IMR-90 (cell line): Measurements from ENCODE around the gene ZNF362. TPM values are rescaled to one million over a fixed set of nuclear protein-coding genes. Genes with fewer than 3 reads are reported as not detected.

Experiments used
- ATAC-seq: fragments of 200-7000 bp; cut with Tn5 transposase; 2 replicates; pipeline ENCODE4 v1.9.1; 2020; ENCODE audit warnings: low read depth, mild to moderate bottlenecking, moderate library complexity
- BruUV-seq: library from RNA; stranded (reverse); fragments of 400-500 nt; replicated peaks from 2 replicates; lab custom pipeline; 2021; lab: Mats Ljungman, UMichigan
- CTCF ChIA-PET: fragments of 300-600 bp; formaldehyde crosslinking; extraction: SDS; loops from one replicate; lab custom pipeline; 2021; ENCODE audit warnings: antibody characterized with exemption; lab: Yijun Ruan, JAX
- POLR2A ChIA-PET: fragments of 300-600 bp; sonication (Branson Sonifier 250); formaldehyde crosslinking; loops from one replicate; lab custom pipeline; 2022; ENCODE audit warnings: antibody characterized with exemption; ENCODE audit not compliant: unreplicated experiment; lab: Charles Lee
- DNase-seq: peaks from one replicate; pipeline ENCODE4 v3.0.0; 2013
- H2AFZ ChIP-seq: replicated peaks from 2 replicates; pipeline ENCODE3; 2013; ENCODE audit warnings: low read length, mild to moderate bottlenecking; ENCODE audit not compliant: poor library complexity
- H2AK5ac ChIP-seq: 2 replicates; pipeline ENCODE4 v1.6.1; 2013; ENCODE audit warnings: low read depth, low read length, inconsistent platforms
- H2AK9ac ChIP-seq: replicated peaks from 2 replicates; pipeline ENCODE3; 2013; ENCODE audit warnings: mild to moderate bottlenecking, low read depth, low read length, moderate library complexity; ENCODE audit not compliant: poor library complexity
- H2BK120ac ChIP-seq: 2 replicates; pipeline ENCODE4 v1.6.1; 2013; ENCODE audit warnings: low read depth, low read length, inconsistent platforms
- H2BK15ac ChIP-seq: 3 replicates; pipeline ENCODE4 v1.6.1; 2013; ENCODE audit warnings: low read depth, low read length, inconsistent platforms
- H2BK20ac ChIP-seq: 2 replicates; pipeline ENCODE4 v1.6.1; 2013; ENCODE audit warnings: low read depth, mild to moderate bottlenecking, inconsistent platforms, low read length, moderate library complexity
- H2BK5ac ChIP-seq: 2 replicates; pipeline ENCODE4 v1.6.1; 2013; ENCODE audit warnings: mild to moderate bottlenecking, low read depth, low read length, inconsistent platforms; ENCODE audit not compliant: poor library complexity, severe bottlenecking
- H3K14ac ChIP-seq: replicated peaks from 2 replicates; pipeline ENCODE4 v1.6.1; 2013; ENCODE audit warnings: low read depth, low read length, inconsistent platforms
- H3K18ac ChIP-seq: 2 replicates; pipeline ENCODE4 v1.6.1; 2013; ENCODE audit warnings: low read depth, low read length, control low read depth
- H3K23ac ChIP-seq: 2 replicates; pipeline ENCODE4 v1.6.1; 2013; ENCODE audit warnings: low read depth, low read length, inconsistent platforms
- H3K27ac ChIP-seq: 2 replicates; pipeline ENCODE4 v1.5.1; 2013; ENCODE audit warnings: mild to moderate bottlenecking, control low read depth, low read length; ENCODE audit not compliant: insufficient read depth
- H3K27me3 ChIP-seq: 2 replicates; pipeline ENCODE4 v1.6.1; 2013; ENCODE audit warnings: low read length; ENCODE audit not compliant: control insufficient read depth, insufficient read depth
- H3K36me3 ChIP-seq: 2 replicates; pipeline ENCODE4 v1.6.1; 2013; ENCODE audit warnings: low read length, mixed read lengths; ENCODE audit not compliant: control insufficient read depth, insufficient read depth
- H3K4ac ChIP-seq: 2 replicates; pipeline ENCODE4 v1.6.1; 2013; ENCODE audit warnings: low read depth, low read length, inconsistent platforms
- H3K4me1 ChIP-seq: 2 replicates; pipeline ENCODE4 v1.6.1; 2013; ENCODE audit warnings: low read length, mixed read lengths; ENCODE audit not compliant: control insufficient read depth, insufficient read depth
- H3K4me2 ChIP-seq: 2 replicates; pipeline ENCODE4 v1.6.1; 2013; ENCODE audit warnings: low read depth, mild to moderate bottlenecking, control low read depth, low read length, moderate library complexity
- H3K4me3 ChIP-seq: 2 replicates; pipeline ENCODE4 v1.5.1; 2013; ENCODE audit warnings: low read depth, mild to moderate bottlenecking, control low read depth, low read length, moderate library complexity; ENCODE audit not compliant: insufficient read depth
- H3K56ac ChIP-seq: 2 replicates; pipeline ENCODE4 v1.6.1; 2013; ENCODE audit warnings: low read length, inconsistent platforms; ENCODE audit not compliant: insufficient read depth; ENCODE audit errors: extremely low read depth
- H3K79me1 ChIP-seq, 2 experiments: 2 replicates each; pipeline ENCODE4 v1.6.1; 2013; ENCODE audit warnings: low read length in 2 of 2, inconsistent platforms in 1 of 2, low read depth in 1 of 2
- H3K9ac ChIP-seq: 2 replicates; pipeline ENCODE4 v1.6.1; 2013; ENCODE audit warnings: low read depth, low read length, control low read depth
- H3K9me1 ChIP-seq: 2 replicates; pipeline ENCODE4 v1.6.1; 2013; ENCODE audit warnings: low read length, inconsistent platforms; ENCODE audit not compliant: insufficient read depth
- H3K9me3 ChIP-seq: 2 replicates; pipeline ENCODE4 v1.6.1; 2013; ENCODE audit warnings: low read length; ENCODE audit not compliant: control insufficient read depth, insufficient read depth
- H4K20me1 ChIP-seq: 2 replicates; pipeline ENCODE4 v1.6.1; 2013; ENCODE audit warnings: low read length, inconsistent platforms; ENCODE audit not compliant: insufficient read depth
- H4K5ac ChIP-seq: 2 replicates; pipeline ENCODE4 v1.6.1; 2013; ENCODE audit warnings: mild to moderate bottlenecking, low read depth, low read length, control low read depth
- H4K8ac ChIP-seq, 2 experiments: 2 replicates each; pipeline ENCODE4 v1.6.1; 2013; ENCODE audit warnings: low read depth in 2 of 2, low read length in 2 of 2, control low read depth in 1 of 2, inconsistent platforms in 1 of 2
- H4K91ac ChIP-seq: 2 replicates; pipeline ENCODE4 v1.6.1; 2013; ENCODE audit warnings: low read depth, low read length, inconsistent platforms; ENCODE audit not compliant: insufficient read depth
- BHLHE40 ChIP-seq: fragments of 150-350 bp; IDR thresholded peaks from 2 replicates; pipeline ENCODE4 v1.6.1; 2016; ENCODE audit warnings: mild to moderate bottlenecking, low read depth, low read length
- MXI1 ChIP-seq: IDR thresholded peaks from 2 replicates; pipeline ENCODE4 v1.6.1; 2012; ENCODE audit warnings: low read depth, mild to moderate bottlenecking, low read length, moderate library complexity, borderline replicate concordance
- NFE2L2 ChIP-seq: fragments of 150-350 bp; IDR thresholded peaks from 2 replicates; pipeline ENCODE4 v1.6.1; 2016; ENCODE audit warnings: low read depth, mild to moderate bottlenecking, low read length
- POLR2A ChIP-seq: IDR thresholded peaks from 2 replicates; pipeline ENCODE4 v1.6.1; 2012; ENCODE audit warnings: mild to moderate bottlenecking, low read depth, low read length
- RFX5 ChIP-seq: IDR thresholded peaks from 2 replicates; pipeline ENCODE4 v1.8.0; 2012; ENCODE audit warnings: low read depth, mild to moderate bottlenecking, low read length, moderate library complexity
- WGBS, 2 experiments: methylation state at CpG; one replicate each; pipeline versions ENCODE4 v1.1.5 to v1.1.7; 2013; ENCODE audit warnings: missing lambda C conversion rate in 2 of 2; ENCODE audit not compliant: insufficient read length in 1 of 2; ENCODE audit errors: extremely low coverage in 2 of 2; 5-methylcytosine and 5-hydroxymethylcytosine counted together
- dilution Hi-C: fragments of 300-500 bp; cut with HindIII; formaldehyde crosslinking; loops from one replicate; pipeline ENCODE4 v1.14.3; 2018; ENCODE audit warnings: low sequenced_read_pairs; ENCODE audit not compliant: unreplicated experiment
- in situ Hi-C: fragments of 300-500 bp; cut with MboI; formaldehyde crosslinking; loops from 3 replicates; pipeline ENCODE4 v1.14.3; 2019; ENCODE audit warnings: low sequenced_read_pairs, inconsistent platforms, mixed read lengths
- intact Hi-C: fragments of 100-400 bp; cut with micrococcal nuclease; formaldehyde crosslinking; loops from 2 replicates; pipeline ENCODE4 v1.10.0; 2022
- polyA plus RNA-seq, 3 experiments: library from polyadenylated mRNA; depleted of rRNA; stranded (reverse); fragments of >200 nt; gene quantifications; 2 replicates each; pipeline ENCODE4 v1.2.3, GENCODE V29; 2012; ENCODE audit warnings: low replicate concordance in 1 of 3
- total RNA-seq: library from RNA; depleted of rRNA; stranded (reverse); fragments of >200 nt; gene quantifications from 2 replicates; pipeline ENCODE4 v1.2.3, GENCODE V29; 2012

The ZNF362 gene
- total and polyA plus RNA-seq, 2 of the 4 experiments (the other 2 are of a cell fraction), result 5.7 to 12.9 TPM

GRCh38 chr1:33331444-33332356 is 75.4 kb downstream of the ZNF362 start:
- no peak overlapping the region for H2AFZ ChIP-seq
- no peak overlapping the region for H3K4me2 ChIP-seq
- H2BK15ac ChIP-seq, result no peak overlapping the region
- intact Hi-C loops, result no loop called here
- in situ Hi-C loops, result no loop called here
- peaks cover 44 to 84% of the 10 kb centered on the region in 2 experiments for H3K79me1 ChIP-seq
- no peak overlapping the region for H2BK20ac ChIP-seq
- peak; percentile 29 for DNase-seq
- BruUV-seq, result no TSS peak
- H4K91ac ChIP-seq, result no peak overlapping the region
- ATAC-seq, result no peak
- H3K14ac ChIP-seq, result no peak overlapping the region
- no peak overlapping the region for H4K5ac ChIP-seq
- H3K56ac ChIP-seq, result no peak overlapping the region
- no peaks in the 10 kb centered on the region for H3K27me3 ChIP-seq
- H3K9me1 ChIP-seq, result peaks cover 30% of the 10 kb centered on the region
- dilution Hi-C loops, result no loop called here
- H3K23ac ChIP-seq, result no peak overlapping the region
- TF ChIP-seq NFE2L2 (no peak), POLR2A (no peak), RFX5 (no peak), MXI1 (no peak), BHLHE40 (no peak)
- peaks cover 97% of the 10 kb centered on the region for H4K20me1 ChIP-seq
- H2AK5ac ChIP-seq, result no peak overlapping the region
- no peak overlapping the region for H3K9ac ChIP-seq
- H3K36me3 ChIP-seq, result peaks cover 73% of the 10 kb centered on the region
- H3K4me3 ChIP-seq, result no peak overlapping the region
- no peak overlapping the region for H4K8ac ChIP-seq
- H3K4ac ChIP-seq, result no peak overlapping the region
- H3K9me3 ChIP-seq, result no peaks in the 10 kb centered on the region
- H3K18ac ChIP-seq, result no peak overlapping the region
- H2BK120ac ChIP-seq, result no peak overlapping the region
- peak overlapping the region; percentile 22 for H2AK9ac ChIP-seq
- H3K4me1 ChIP-seq, result peaks cover 35% of the 10 kb centered on the region
- H3K27ac ChIP-seq, result peak overlapping the region; percentile 7; the same call in 1 of the 2 replicates
- ChIA-PET POLR2A (no interaction called here), CTCF (no interaction called here)
- peak overlapping the region; percentile 11 for H2BK5ac ChIP-seq
- WGBS, 2 experiments, result 80% methylated on average over 1 of the region's 10 CpGs; no CpG with 5 or more reads in 1 of the 2 experiments
